HEK293T (cell line): ENCODE data around the gene CACNA1G.

Experiments used
- CTCF ChIA-PET: fragments of 350-600 bp; formaldehyde crosslinking; extraction: SDS; loops from one replicate; lab custom pipeline; 2021; ENCODE audit warnings: antibody characterized with exemption, inconsistent platforms; lab: Yijun Ruan, JAX
- POLR2A ChIA-PET: fragments of 350-600 bp; formaldehyde crosslinking; extraction: SDS; loops from one replicate; lab custom pipeline; 2020; ENCODE audit warnings: antibody characterized with exemption, inconsistent platforms; lab: Yijun Ruan, JAX
- DNase-seq: peaks from one replicate; pipeline ENCODE4 v3.0.0; 2012; ENCODE audit warnings: mixed read lengths; ENCODE audit errors: extremely low spot score
- ARNT ChIP-seq: fragments of 450-650 bp; IDR thresholded peaks from 2 replicates; pipeline ENCODE4 v1.6.1; 2017; ENCODE audit warnings: mild to moderate bottlenecking
- BHLHE40 ChIP-seq: fragments of 450-650 bp; IDR thresholded peaks from 2 replicates; pipeline ENCODE4 v1.6.1; 2016; ENCODE audit warnings: mild to moderate bottlenecking, moderate library complexity, borderline replicate concordance
- CTBP1 ChIP-seq: fragments of 450-650 bp; IDR thresholded peaks from 2 replicates; pipeline ENCODE4 v1.6.1; 2016; ENCODE audit warnings: borderline replicate concordance
- ELF4 ChIP-seq: fragments of 450-650 bp; IDR thresholded peaks from 2 replicates; pipeline ENCODE4 v1.6.1; 2017; ENCODE audit warnings: antibody characterized with exemption
- FOXA1 ChIP-seq: fragments of 450-650 bp; IDR thresholded peaks from 2 replicates; pipeline ENCODE4 v1.6.1; 2016; ENCODE audit warnings: mild to moderate bottlenecking
- FOXK2 ChIP-seq: fragments of 450-650 bp; IDR thresholded peaks from 2 replicates; pipeline ENCODE4 v1.6.1; 2016; ENCODE audit warnings: mild to moderate bottlenecking
- FOXM1 ChIP-seq: fragments of 450-650 bp; IDR thresholded peaks from 2 replicates; pipeline ENCODE4 v1.6.1; 2017; ENCODE audit warnings: mild to moderate bottlenecking, borderline replicate concordance
- HDGF ChIP-seq: fragments of 450-650 bp; IDR thresholded peaks from 2 replicates; pipeline ENCODE4 v1.6.1; 2017; ENCODE audit warnings: antibody characterized with exemption, borderline replicate concordance
- L3MBTL2 ChIP-seq: fragments of 450-650 bp; conservative IDR thresholded peaks from 2 replicates; pipeline ENCODE4 v1.6.1; 2016; ENCODE audit warnings: mild to moderate bottlenecking
- LEF1 ChIP-seq: fragments of 450-650 bp; IDR thresholded peaks from 2 replicates; pipeline ENCODE4 v1.6.1; 2017; ENCODE audit warnings: mild to moderate bottlenecking, borderline replicate concordance
- NFRKB ChIP-seq: fragments of 450-650 bp; IDR thresholded peaks from 2 replicates; pipeline ENCODE4 v1.6.1; 2016; ENCODE audit warnings: mild to moderate bottlenecking, moderate library complexity
- PKNOX1 ChIP-seq: fragments of 450-650 bp; IDR thresholded peaks from 2 replicates; pipeline ENCODE4 v1.6.1; 2016
- SP1 ChIP-seq: fragments of 450-650 bp; IDR thresholded peaks from 2 replicates; pipeline ENCODE4 v1.6.1; 2017
- SUZ12 ChIP-seq: fragments of 450-650 bp; IDR thresholded peaks from 2 replicates; pipeline ENCODE4 v1.6.1; 2016; ENCODE audit warnings: mild to moderate bottlenecking
- TARDBP ChIP-seq: fragments of 450-650 bp; IDR thresholded peaks from 2 replicates; pipeline ENCODE4 v1.6.1; 2016
- ZNF384 ChIP-seq: fragments of 450-650 bp; IDR thresholded peaks from 2 replicates; pipeline ENCODE4 v1.6.1; 2016

CACNA1G gene

DNA sequence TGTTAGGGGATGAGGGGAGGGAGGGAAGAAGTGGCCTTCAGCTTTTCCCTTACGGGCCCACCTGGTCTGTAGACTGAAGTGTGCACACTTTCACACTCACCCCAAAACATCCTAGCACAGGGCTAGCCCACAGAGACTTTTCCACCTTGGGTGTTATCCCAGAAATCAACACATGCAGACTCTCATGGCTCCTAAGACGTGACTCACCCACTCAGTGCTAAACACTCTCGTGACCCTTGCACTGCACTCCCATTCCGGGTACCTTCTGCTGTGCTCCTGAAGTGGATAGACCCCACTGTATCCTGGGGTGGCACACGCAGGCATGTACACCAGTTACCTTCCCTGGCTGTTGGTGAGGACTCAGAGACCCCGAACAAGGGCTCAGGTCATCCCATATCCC is 51.1 kb downstream of the CACNA1G start:
- ChIA-PET POLR2A (no interaction called here), CTCF (no interaction called here)
- DNase-seq = no peak
- TF ChIP-seq L3MBTL2 (no peak), FOXA1 (no peak), HDGF (no peak), NFRKB (no peak), SP1 (no peak), FOXK2 (no peak)

DNA sequence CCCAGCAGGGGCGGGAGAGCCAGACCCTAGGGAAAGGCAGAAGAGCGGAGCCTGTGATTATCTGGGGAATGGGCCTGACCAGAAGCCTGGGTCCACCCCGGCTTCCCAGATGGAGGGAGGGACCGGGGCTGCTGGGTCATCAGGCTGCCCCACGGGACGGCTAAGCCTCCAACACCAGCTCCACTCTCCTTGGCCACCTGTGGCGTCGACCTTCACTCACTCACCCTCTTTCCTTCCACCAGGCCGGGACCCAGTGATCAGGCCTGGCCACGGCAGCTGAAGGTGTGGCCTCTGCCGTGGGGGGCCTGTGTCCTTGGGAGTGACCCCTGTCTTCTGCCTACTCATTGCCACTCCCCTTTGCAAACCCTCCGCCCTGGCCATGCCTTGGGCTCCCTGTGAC is 51.8 kb downstream of the CACNA1G start:
- CTCF ChIA-PET = no interaction called here
- POLR2A ChIA-PET = interaction anchor here (1.0 kb wide), 1 partner anchor 62 kb away, joined by 3 read pairs; no protein-coding TSS in a partner anchor
- DNase-seq = no peak
- no peak for TF ChIP-seq HDGF
- TF ChIP-seq FOXK2 = no peak
- TF ChIP-seq SP1 = no peak
- TF ChIP-seq NFRKB = no peak
- no peak for TF ChIP-seq TARDBP
- TF ChIP-seq ELF4 = no peak
- TF ChIP-seq FOXA1 = no peak
- TF ChIP-seq PKNOX1 = no peak
- no peak for TF ChIP-seq ZNF384
- TF ChIP-seq ARNT = no peak
- no peak for TF ChIP-seq SUZ12
- no peak for TF ChIP-seq L3MBTL2
- TF ChIP-seq BHLHE40 = no peak
- TF ChIP-seq FOXM1 = no peak

DNA sequence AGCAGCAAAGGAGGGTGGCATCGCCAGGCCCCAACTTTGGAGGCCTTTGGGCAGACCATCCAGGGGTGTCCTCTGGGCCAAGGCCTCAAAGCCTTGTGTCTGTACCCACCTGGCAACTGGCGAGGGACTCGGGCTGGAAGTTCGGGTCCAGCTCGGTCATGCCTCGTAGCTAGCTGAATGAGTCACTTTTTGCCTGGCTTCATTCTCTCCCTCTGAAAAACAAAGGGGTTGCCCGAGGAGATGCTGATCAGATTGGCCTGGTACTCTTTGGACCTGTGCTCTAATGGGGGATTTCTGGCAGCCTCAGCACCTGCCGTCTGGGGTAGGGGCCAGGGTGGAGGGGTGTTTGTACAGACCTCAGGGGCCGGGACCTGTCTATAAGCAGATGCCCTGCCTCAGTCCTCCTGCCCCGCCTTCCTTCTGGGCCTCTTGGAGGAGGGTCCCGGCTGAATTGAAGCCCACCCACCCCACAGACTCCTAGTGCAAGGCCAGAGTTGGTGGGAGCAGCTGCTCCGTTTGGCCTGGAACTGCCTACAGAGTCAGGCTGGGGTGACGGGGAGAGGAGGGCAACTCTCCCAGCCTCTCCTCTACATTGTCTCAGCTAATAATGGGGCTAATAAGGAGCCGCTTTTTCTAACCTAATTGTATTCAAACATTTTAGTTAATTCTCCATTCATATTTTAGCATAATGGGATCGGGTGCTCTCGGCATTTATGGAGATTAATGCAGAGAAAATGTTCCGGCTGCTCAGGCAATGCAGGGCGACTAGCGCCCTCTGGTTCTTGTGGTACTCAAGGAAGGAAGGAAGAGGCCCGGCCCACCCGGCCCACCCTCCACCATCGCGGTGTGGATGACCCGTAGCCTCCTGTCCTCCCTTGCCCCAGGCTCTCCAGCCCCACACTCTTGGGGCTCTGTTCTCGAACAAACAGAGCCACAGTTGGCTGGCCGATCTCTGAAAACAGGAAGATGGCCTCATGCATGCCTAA is 52.8 kb downstream of the CACNA1G start:
- ChIA-PET CTCF (interaction anchor here (0.6 to 3.0 kb wide), 2 partner anchors 14 to 63 kb away, joined by 3 to 9 read pairs; no protein-coding TSS in a partner anchor), POLR2A (interaction anchor here (1.0 kb wide), 1 partner anchor 63 kb away, joined by 3 read pairs; no protein-coding TSS in a partner anchor)
- no peak for DNase-seq
- no peak for TF ChIP-seq HDGF
- TF ChIP-seq ARNT = no peak
- no peak for TF ChIP-seq LEF1
- TF ChIP-seq CTBP1 = no peak
- TF ChIP-seq PKNOX1 = no peak
- no peak for TF ChIP-seq ELF4
- no peak for TF ChIP-seq FOXA1
- TF ChIP-seq BHLHE40 = no peak
- TF ChIP-seq TARDBP = no peak
- TF ChIP-seq SP1 = no peak
- no peak for TF ChIP-seq FOXK2
- TF ChIP-seq ZNF384 = no peak
- TF ChIP-seq SUZ12 = no peak
- TF ChIP-seq FOXM1 = no peak
- TF ChIP-seq NFRKB = no peak

- CTCF ChIA-PET = interaction anchor here (0.6 to 3.0 kb wide), 2 partner anchors 64 to 474 kb away, joined by 3 to 9 read pairs; no protein-coding TSS in a partner anchor
- DNase-seq = no peak
- TF ChIP-seq LEF1 (no peak), ZNF384 (no peak), SUZ12 (no peak), HDGF (no peak), ELF4 (no peak), FOXA1 (no peak), SP1 (no peak), TARDBP (no peak), BHLHE40 (no peak), CTBP1 (no peak)
- POLR2A ChIA-PET = no interaction called here
Observed at GRCh38 chr17:50614471-50615051, 54.0 kb downstream of the CACNA1G start.

DNA sequence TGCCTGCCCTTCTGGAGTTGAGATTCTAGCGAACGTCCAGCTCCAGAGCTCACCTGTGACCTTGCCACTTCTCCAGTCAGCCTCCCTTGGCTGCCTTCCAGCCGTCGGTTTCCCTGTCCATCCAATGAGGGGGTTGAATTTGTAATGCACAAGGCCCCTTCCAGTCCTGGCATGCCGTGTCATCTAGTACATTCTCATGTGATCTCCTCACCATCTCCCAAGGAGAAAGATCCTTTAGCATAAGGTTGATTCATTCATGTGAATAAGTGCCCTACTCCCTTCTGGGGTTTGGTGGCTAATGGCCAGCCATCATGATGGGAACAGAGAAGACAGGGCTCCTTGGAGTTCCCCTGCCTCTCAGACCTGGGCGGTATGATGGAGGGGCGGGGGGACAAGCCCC is 55.3 kb downstream of the CACNA1G start:
- no peak for TF ChIP-seq FOXM1
- TF ChIP-seq LEF1 = no peak
- no peak for TF ChIP-seq HDGF
- no peak for TF ChIP-seq TARDBP
- no peak for TF ChIP-seq FOXK2
- no peak for DNase-seq
- POLR2A ChIA-PET = no interaction called here
- CTCF ChIA-PET = interaction anchor here (3.0 kb wide), 1 partner anchor 65 kb away, joined by 9 read pairs; no protein-coding TSS in a partner anchor

DNA sequence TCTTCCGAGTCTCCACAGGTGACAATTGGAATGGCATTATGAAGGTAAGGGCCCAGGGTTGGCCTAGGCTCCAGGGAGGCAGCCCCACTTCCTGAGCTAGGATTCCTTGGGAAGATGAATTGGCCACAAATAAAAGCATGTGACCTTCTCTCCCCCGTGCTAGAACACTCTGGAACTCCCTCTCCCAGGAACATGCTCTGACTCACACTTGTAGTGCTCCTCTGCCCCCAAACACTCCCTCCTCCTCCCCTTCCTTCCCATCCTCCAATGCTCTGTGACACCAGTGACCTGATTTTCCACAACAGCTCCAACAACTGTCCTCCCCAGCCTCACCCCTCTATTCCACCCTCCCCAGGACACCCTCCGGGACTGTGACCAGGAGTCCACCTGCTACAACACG is 57.8 kb downstream of the CACNA1G start:
- POLR2A ChIA-PET = no interaction called here
- DNase-seq = no peak
- TF ChIP-seq TARDBP = no peak
- no peak for TF ChIP-seq SP1
- TF ChIP-seq ARNT = no peak
- no peak for TF ChIP-seq FOXM1
- TF ChIP-seq FOXK2 = no peak
- TF ChIP-seq ELF4 = no peak
- no peak for TF ChIP-seq FOXA1
- no peak for TF ChIP-seq LEF1
- TF ChIP-seq PKNOX1 = no peak
- TF ChIP-seq NFRKB = no peak
- TF ChIP-seq HDGF = no peak
- no peak for TF ChIP-seq BHLHE40
- no peak for TF ChIP-seq ZNF384
- no peak for TF ChIP-seq SUZ12
- TF ChIP-seq L3MBTL2 = no peak
- TF ChIP-seq CTBP1 = no peak
- CTCF ChIA-PET = interaction anchor here (1.4 kb wide), 1 partner anchor 67 kb away, joined by 5 read pairs; no protein-coding TSS in a partner anchor
